Occipital lobe (tissue), 2 donors: ENCODE measurements around the gene ONECUT2. TPM values are rescaled to one million over a fixed set of nuclear protein-coding genes. Genes with fewer than 3 reads are reported as not detected.
"Not testable (repeated sequence)": the region's sequence is repeated elsewhere in the genome, so short reads cannot be mapped to it uniquely, and the experiment has no call there.

Source experiments
- DNase-seq: peaks from one replicate; lab custom pipeline; 2025; lab: John Stamatoyannopoulos, UW
- total RNA-seq: library from RNA; depleted of rRNA; stranded (reverse); fragments of >200 nt; gene quantifications from one replicate; pipeline ENCODE4 v1.2.3, GENCODE V29; 2014

The ONECUT2 gene
- total RNA-seq, 1 donor from 2014 or later: 0.78 TPM

- no peak for DNase-seq
Observed at GRCh38 chr18:57445488-57446319, 10.5 kb downstream of the ONECUT2 start.

GRCh38 chr18:57446322-57446721, 11.1 kb downstream of the ONECUT2 start:
- no peak for DNase-seq

DNA sequence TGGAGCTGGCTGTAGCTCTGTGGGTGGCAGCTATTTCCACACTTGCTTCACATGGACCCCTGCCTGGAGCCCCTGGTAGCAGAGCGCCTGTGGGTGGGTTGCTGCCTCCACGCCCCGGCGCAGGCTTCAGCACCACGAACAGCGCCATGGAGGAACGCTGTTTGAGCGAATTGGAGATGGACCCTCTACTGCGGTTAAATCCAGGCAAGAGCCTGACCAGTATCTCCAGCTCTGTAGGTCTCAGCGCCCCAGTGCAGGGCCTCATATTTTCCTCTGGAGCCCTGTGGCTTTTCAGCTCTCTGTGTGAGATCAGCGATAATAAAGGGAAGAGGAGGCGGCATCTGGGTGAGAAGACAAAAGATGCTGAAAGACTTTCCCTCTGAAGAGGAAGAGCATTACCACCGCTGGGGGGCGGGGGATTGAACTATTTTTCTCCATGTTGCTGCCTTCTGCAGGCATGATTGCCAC, 12.0 kb downstream of the ONECUT2 start:
- peak; percentile 23 for DNase-seq

DNA sequence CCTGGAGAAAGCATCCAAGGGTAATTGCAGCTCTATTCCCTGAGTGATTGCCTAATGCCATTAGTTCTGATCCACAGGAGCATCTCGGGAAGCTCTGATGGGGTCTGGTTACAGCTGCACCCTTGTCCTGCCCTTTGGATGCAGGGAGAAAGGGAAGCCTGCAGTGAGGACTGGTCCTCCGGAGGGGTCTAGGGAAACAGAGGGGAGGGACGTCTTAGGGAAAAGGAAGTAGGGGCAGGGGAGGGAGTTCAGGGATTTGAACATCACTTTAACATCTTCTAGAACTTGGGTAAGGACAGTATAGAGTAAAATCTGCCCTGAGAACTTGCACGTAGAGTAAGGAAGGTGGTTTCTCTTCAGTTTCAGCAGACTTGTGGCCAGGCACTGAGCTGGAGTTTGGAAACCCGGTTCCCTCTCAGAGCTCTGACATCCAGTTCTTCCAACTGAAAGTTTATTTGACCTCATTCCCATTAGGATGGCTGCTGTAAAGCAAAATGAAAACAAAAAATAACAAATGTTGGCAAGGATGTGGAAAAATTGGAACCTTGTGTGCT, 20.5 kb downstream of the ONECUT2 start:
- DNase-seq: no peak

- DNase-seq: no peak
Observed at GRCh38 chr18:57461652-57462269, 26.6 kb downstream of the ONECUT2 start.

- DNase-seq: no peak
Observed at GRCh38 chr18:57466307-57466706, 31.1 kb downstream of the ONECUT2 start.

- no peak for DNase-seq
Observed at GRCh38 chr18:57466745-57467409, 31.7 kb downstream of the ONECUT2 start.

GRCh38 chr18:57469884-57470283, 34.7 kb downstream of the ONECUT2 start:
- DNase-seq: no peak

GRCh38 chr18:57475408-57475807, 40.2 kb downstream of the ONECUT2 start:
- no peak for DNase-seq

DNA sequence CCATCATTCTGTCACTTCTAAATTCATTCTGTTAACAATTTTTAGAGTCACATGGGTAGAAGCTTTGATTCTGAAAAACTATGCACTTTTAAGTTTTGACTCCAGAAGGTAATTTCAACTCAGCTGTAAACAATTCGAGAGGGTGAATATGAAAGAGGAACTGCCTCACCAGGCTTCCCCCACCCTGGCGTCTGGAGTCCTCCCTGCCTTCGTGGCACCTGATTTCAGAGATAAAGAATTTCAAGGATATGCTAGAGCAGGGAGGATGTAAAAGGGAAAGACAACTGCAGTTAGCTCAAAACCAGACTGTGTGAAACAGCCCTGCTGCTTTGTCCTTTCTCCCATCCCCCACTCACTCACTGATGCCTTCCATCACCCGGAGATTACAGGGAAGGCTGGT, 40.7 kb downstream of the ONECUT2 start:
- DNase-seq: no peak

DNA sequence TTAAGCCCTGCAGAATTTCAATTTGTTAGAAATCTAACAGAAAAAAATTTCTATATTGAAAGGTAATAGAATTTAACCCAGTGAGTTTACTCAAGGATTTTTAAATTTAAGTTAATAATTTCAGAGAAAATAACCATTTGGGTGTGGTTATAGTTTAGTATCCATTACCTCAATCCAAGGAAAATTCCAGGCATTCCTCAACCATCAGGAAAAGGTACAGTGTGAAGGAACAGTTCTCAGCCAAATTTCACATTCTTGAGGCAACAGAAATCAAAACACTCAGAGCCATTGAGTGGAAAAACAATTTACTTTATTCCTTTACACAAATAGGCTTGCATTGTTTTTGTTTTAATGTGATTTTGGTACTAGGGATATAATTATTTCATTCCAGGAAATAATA, 45.6 kb downstream of the ONECUT2 start:
- no peak for DNase-seq

GRCh38 chr18:57497372-57498294, 62.5 kb downstream of the ONECUT2 start:
- no peak for DNase-seq

GRCh38 chr18:57498682-57499256, 63.6 kb downstream of the ONECUT2 start:
- DNase-seq: no peak

GRCh38 chr18:57502624-57503023, 67.5 kb downstream of the ONECUT2 start:
- no peak for DNase-seq

- no peak for DNase-seq
Observed at GRCh38 chr18:57505231-57505630, 70.1 kb downstream of the ONECUT2 start.

DNA sequence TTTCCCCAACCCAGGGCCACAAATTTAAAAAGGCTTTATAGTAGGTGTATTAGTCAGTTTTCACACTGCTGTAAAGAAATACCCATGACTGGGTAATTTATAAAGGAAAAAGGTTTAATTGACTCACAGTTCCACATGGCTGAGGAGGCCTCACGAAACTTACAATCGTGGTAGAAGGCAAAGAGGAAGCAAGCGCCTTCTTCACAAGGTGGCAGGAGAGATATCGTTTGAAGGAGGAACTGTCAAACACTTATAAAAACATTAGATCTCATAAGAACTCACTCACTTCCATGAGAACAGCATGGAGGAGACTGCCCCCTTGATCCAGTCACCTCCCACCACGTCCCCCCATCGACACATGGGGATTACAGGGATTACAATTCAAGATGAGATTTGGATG, 80.9 kb downstream of the ONECUT2 start:
- DNase-seq: no peak

- no peak for DNase-seq
Observed at GRCh38 chr18:57518533-57518932, 83.4 kb downstream of the ONECUT2 start.

- DNase-seq: no peak
Observed at GRCh38 chr18:57519668-57520424, 84.7 kb downstream of the ONECUT2 start.

DNA sequence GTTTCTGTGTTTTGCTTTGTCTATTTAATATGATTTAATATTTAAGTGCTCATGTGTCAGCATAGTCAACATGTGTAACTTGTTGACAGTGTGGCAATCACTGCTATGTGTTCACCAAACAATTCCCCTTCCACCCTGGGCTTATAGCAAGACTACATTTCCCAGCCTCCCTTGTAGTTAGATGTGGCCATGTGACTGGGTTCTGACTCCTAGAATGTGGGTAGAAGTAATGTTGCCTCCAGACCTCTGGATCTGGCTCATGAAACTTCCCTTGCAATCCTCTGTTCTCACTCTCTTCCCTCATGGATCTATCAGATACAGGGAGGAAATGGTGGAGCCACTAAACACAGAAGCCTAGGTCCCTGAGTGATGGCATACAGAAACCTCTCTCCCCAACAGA, 87.2 kb downstream of the ONECUT2 start:
- not testable (repeated sequence) for DNase-seq
